Measurements from ENCODE around the gene SASH1. TPM values are rescaled to one million over a fixed set of nuclear protein-coding genes. Genes with fewer than 3 reads are reported as not detected.
"Not testable (repeated sequence)": the region's sequence is repeated elsewhere in the genome, so short reads cannot be mapped to it uniquely, and the experiment has no call there.

SASH1 gene
- total RNA-seq, 1 donor from 2014 or later: 31.8 TPM

GRCh38 chr6:148325316-148326068 lies 17.1 kb upstream of the SASH1 start:
- DNase-seq: no peak
- intact Hi-C loops (cut with micrococcal nuclease): no loop called here
- ATAC-seq: no peak

GRCh38 chr6:148328876-148329555 lies 13.6 kb upstream of the SASH1 start:
- DNase-seq: no peak
- intact Hi-C loops (cut with micrococcal nuclease): no loop called here
- peak; percentile 63 for ATAC-seq

GRCh38 chr6:148329596-148330381 lies 12.8 kb upstream of the SASH1 start:
- DNase-seq (no peak), ATAC-seq (peak; percentile 51)
- intact Hi-C loops (cut with micrococcal nuclease): no loop called here

GRCh38 chr6:148332088-148332487 lies 10.6 kb upstream of the SASH1 start:
- intact Hi-C loops (cut with micrococcal nuclease): no loop called here
- ATAC-seq (no peak), DNase-seq (no peak)

GRCh38 chr6:148336901-148337300 lies 5.7 kb upstream of the SASH1 start:
- DNase-seq (no peak), ATAC-seq (no peak)
- intact Hi-C loops (cut with micrococcal nuclease): no loop called here

GRCh38 chr6:148339766-148340165 lies 2.9 kb upstream of the SASH1 start:
- intact Hi-C loops (cut with micrococcal nuclease): no loop called here
- ATAC-seq: no peak

GRCh38 chr6:148340586-148341297 lies 1.9 kb upstream of the SASH1 start:
- DNase-seq (no peak), ATAC-seq (no peak)
- intact Hi-C loops (cut with micrococcal nuclease): no loop called here

More at GRCh38 chr6:148339766-148340165, 2.9 kb upstream of the SASH1 start:
- DNase-seq: no peak

GRCh38 chr6:148342100-148342349 lies 613 bp upstream of the SASH1 start:
- no peak for ATAC-seq
- intact Hi-C loops (cut with micrococcal nuclease): no loop called here
- DNase-seq: no peak

GRCh38 chr6:148343047-148343782 lies 577 bp downstream of the SASH1 start:
- intact Hi-C loops (cut with micrococcal nuclease): no loop called here
- DNase-seq: no peak
- ATAC-seq: no peak

- intact Hi-C loops (cut with micrococcal nuclease): no loop called here
- ATAC-seq (no peak), DNase-seq (no peak)
Measured at GRCh38 chr6:148345176-148345575, 2.5 kb downstream of the SASH1 start.

GRCh38 chr6:148345578-148345977 lies 2.9 kb downstream of the SASH1 start:
- no peak for ATAC-seq
- no peak for DNase-seq
- intact Hi-C loops (cut with micrococcal nuclease): no loop called here

- no peak for ATAC-seq
- intact Hi-C loops (cut with micrococcal nuclease): no loop called here
Measured at GRCh38 chr6:148346681-148347440, 4.2 kb downstream of the SASH1 start.

GRCh38 chr6:148347441-148348054 lies 4.9 kb downstream of the SASH1 start:
- ATAC-seq (no peak), DNase-seq (no peak)
- intact Hi-C loops (cut with micrococcal nuclease): no loop called here

More at GRCh38 chr6:148346681-148347440, 4.2 kb downstream of the SASH1 start:
- DNase-seq: no peak

GRCh38 chr6:148348335-148348734 lies 5.7 kb downstream of the SASH1 start:
- intact Hi-C loops (cut with micrococcal nuclease): no loop called here
- no peak for ATAC-seq
- DNase-seq: no peak

- no peak for ATAC-seq
- intact Hi-C loops (cut with micrococcal nuclease): no loop called here
- DNase-seq: no peak
Measured at GRCh38 chr6:148348778-148349177, 6.1 kb downstream of the SASH1 start.

GRCh38 chr6:148349466-148349865 lies 6.8 kb downstream of the SASH1 start:
- DNase-seq (no peak), ATAC-seq (no peak)
- intact Hi-C loops (cut with micrococcal nuclease): no loop called here

- intact Hi-C loops (cut with micrococcal nuclease): no loop called here
- ATAC-seq (no peak), DNase-seq (no peak)
Measured at GRCh38 chr6:148351309-148351708, 8.7 kb downstream of the SASH1 start.

- DNase-seq; ATAC-seq; intact Hi-C loops (cut with micrococcal nuclease): not testable (repeated sequence)
Measured at GRCh38 chr6:148352421-148352820, 9.8 kb downstream of the SASH1 start.

All from left ventricle myocardium superior (tissue), 1 donor.